Liver (tissue), 9 donors: ENCODE results near the gene SLC7A5. TPM values are rescaled to one million over a fixed set of nuclear protein-coding genes. Genes with fewer than 3 reads are reported as not detected.

Source experiments
- DNase-seq: peaks from one replicate; pipeline ENCODE4 v3.0.0-alpha.2; 2017; ENCODE audit warnings: low spot score
- H3K27ac ChIP-seq, 2 donors: one replicate each; pipeline ENCODE4 v1.7.0; 2013; ENCODE audit warnings: inconsistent platforms in 2 of 2, low read length in 2 of 2, control low read depth in 1 of 2, low read depth in 1 of 2, mild to moderate bottlenecking in 1 of 2
- H3K27me3 ChIP-seq, 4 donors: one replicate each; pipeline versions ENCODE4 v1.6.1 to v1.7.0; 2013; ENCODE audit warnings: low read length in 3 of 4, inconsistent platforms in 1 of 4, mild to moderate bottlenecking in 1 of 4, moderate library complexity in 1 of 4; ENCODE audit not compliant: control insufficient read depth in 4 of 4, insufficient read depth in 4 of 4
- H3K36me3 ChIP-seq, 4 donors: one replicate each; pipeline versions ENCODE4 v1.6.1 to v1.7.0; 2013; ENCODE audit warnings: low read length in 3 of 4, mild to moderate bottlenecking in 3 of 4, low read depth in 1 of 4, moderate library complexity in 1 of 4; ENCODE audit not compliant: control insufficient read depth in 4 of 4, insufficient read depth in 3 of 4
- H3K4me1 ChIP-seq, 4 donors: one replicate each; pipeline versions ENCODE4 v1.6.1 to v1.7.0; 2013; ENCODE audit warnings: low read length in 3 of 4, mild to moderate bottlenecking in 3 of 4, moderate library complexity in 1 of 4; ENCODE audit not compliant: control insufficient read depth in 4 of 4, insufficient read depth in 4 of 4
- H3K4me3 ChIP-seq, 3 donors: one replicate each; pipeline versions ENCODE4 v1.6.1 to v1.7.0; 2013; ENCODE audit warnings: low read length in 3 of 3, control low read depth in 1 of 3, low read depth in 1 of 3, mild to moderate bottlenecking in 1 of 3
- H3K9ac ChIP-seq, 2 donors: one replicate each; pipeline ENCODE4 v1.7.0; 2013; ENCODE audit warnings: low read length in 2 of 2, mild to moderate bottlenecking in 2 of 2, moderate library complexity in 2 of 2, control low read depth in 1 of 2, low read depth in 1 of 2
- H3K9me3 ChIP-seq, 4 donors: one replicate each; pipeline versions ENCODE4 v1.6.1 to v1.7.0; 2013; ENCODE audit warnings: low read length in 3 of 4; ENCODE audit not compliant: control insufficient read depth in 4 of 4
- ATF3 ChIP-seq: IDR thresholded peaks from 2 replicates; pipeline ENCODE4 v1.6.1; 2016; ENCODE audit warnings: antibody characterized with exemption
- EGR1 ChIP-seq, 2 donors: IDR thresholded peaks; 2 replicates each; pipeline ENCODE4 v1.6.1; 2016 to 2018; ENCODE audit warnings: antibody characterized with exemption in 2 of 2, low read depth in 2 of 2
- FOXA1 ChIP-seq: IDR thresholded peaks from 2 replicates; pipeline ENCODE4 v1.6.1; 2016; ENCODE audit warnings: antibody characterized with exemption
- GABPA ChIP-seq, 2 donors: IDR thresholded peaks in 1 of 2; conservative IDR thresholded peaks in 1 of 2; 2 replicates each; pipeline ENCODE4 v1.6.1; 2016; ENCODE audit warnings: antibody characterized with exemption in 2 of 2, mild to moderate bottlenecking in 1 of 2, moderate library complexity in 1 of 2
- HNF4A ChIP-seq, 2 donors: conservative IDR thresholded peaks; 2 replicates each; pipeline ENCODE4 v1.6.1; 2016; ENCODE audit warnings: antibody characterized with exemption in 2 of 2, mild to moderate bottlenecking in 2 of 2
- HNF4G ChIP-seq: IDR thresholded peaks from 2 replicates; pipeline ENCODE4 v1.6.1; 2016; ENCODE audit warnings: antibody characterized with exemption
- JUND ChIP-seq, 2 donors: IDR thresholded peaks; 2 replicates each; pipeline ENCODE4 v1.6.1; 2016; ENCODE audit warnings: antibody characterized with exemption in 2 of 2
- NR2F2 ChIP-seq: IDR thresholded peaks from 2 replicates; pipeline ENCODE4 v1.6.1; 2016; ENCODE audit warnings: antibody characterized with exemption
- RAD21 ChIP-seq, 2 donors: IDR thresholded peaks; 2 replicates each; pipeline ENCODE4 v1.6.1; 2016; ENCODE audit warnings: antibody characterized with exemption in 2 of 2, mild to moderate bottlenecking in 2 of 2
- RXRA ChIP-seq, 2 donors: IDR thresholded peaks; 2 replicates each; pipeline ENCODE4 v1.6.1; 2017 to 2018; ENCODE audit warnings: antibody characterized with exemption in 2 of 2, mild to moderate bottlenecking in 1 of 2
- SP1 ChIP-seq: IDR thresholded peaks from 2 replicates; pipeline ENCODE4 v1.6.1; 2018; ENCODE audit warnings: antibody characterized with exemption, mild to moderate bottlenecking
- TAF1 ChIP-seq: conservative IDR thresholded peaks from 2 replicates; pipeline ENCODE4 v1.6.1; 2016; ENCODE audit warnings: antibody characterized with exemption, mild to moderate bottlenecking
- YY1 ChIP-seq: IDR thresholded peaks from 2 replicates; pipeline ENCODE4 v1.6.1; 2016; ENCODE audit warnings: antibody characterized with exemption, mild to moderate bottlenecking
- ZBTB33 ChIP-seq: IDR thresholded peaks from 2 replicates; pipeline ENCODE4 v1.6.1; 2016; ENCODE audit warnings: antibody characterized with exemption
- WGBS: extraction: QIAGEN DNeasy Blood & Tissue Kit; methylation state at CpG from one replicate; pipeline ENCODE4 v1.1.7; 2013; 5-methylcytosine and 5-hydroxymethylcytosine counted together
- polyA plus RNA-seq, 2 donors: library from polyadenylated mRNA; stranded (reverse) in 1 of 2; unstranded in 1 of 2; fragments of 200-250 nt in 1 of 2; fragments of >200 nt in 1 of 2; fragmentation: Nextera tagmentation in 1 of 2; extraction: Ambion mirVana in 1 of 2; gene quantifications; one replicate each; pipeline versions ENCODE4 v1.2.1 to v1.2.3, GENCODE V29; 2013 to 2015
- total RNA-seq, 2 donors: library from RNA; depleted of rRNA; stranded (reverse); fragments of >200 nt; gene quantifications; one replicate each; pipeline ENCODE4 v1.2.3, GENCODE V29; 2014
- TF ChIP-seq, protein P1 (sequence below): IDR thresholded peaks from 2 replicates; pipeline ENCODE4 v1.6.1; 2016; ENCODE audit warnings: antibody characterized with exemption, mild to moderate bottlenecking
- TF ChIP-seq, protein P2 (sequence below): fragments of 150-350 bp; IDR thresholded peaks from 2 replicates; pipeline ENCODE4 v1.5.1; 2017; ENCODE audit warnings: improper control_type of control experiment, low read depth, low read length; ENCODE audit not compliant: missing input control
- TF ChIP-seq, protein P3 (sequence below): IDR thresholded peaks from 2 replicates; pipeline ENCODE4 v1.6.1; 2016; ENCODE audit warnings: antibody characterized with exemption
- donor health status: healthy.
- donor health status: healthy.
- donor health status: healthy.
- donor health status: healthy.
- donor health status: healthy.

SLC7A5 gene
- total and polyA plus RNA-seq, 4 donors: 4.5 to 66.0 (median 10.6) TPM

- no peak overlapping the region for H3K27ac ChIP-seq
- H3K9me3 ChIP-seq: no peaks in the 10 kb centered on the region
- TF ChIP-seq TAF1 (no peak), NR2F2 (no peak), JUND (IDR thresholded peaks at IDR 0.05) (no peak)
- TF ChIP-seq, protein P1, sequence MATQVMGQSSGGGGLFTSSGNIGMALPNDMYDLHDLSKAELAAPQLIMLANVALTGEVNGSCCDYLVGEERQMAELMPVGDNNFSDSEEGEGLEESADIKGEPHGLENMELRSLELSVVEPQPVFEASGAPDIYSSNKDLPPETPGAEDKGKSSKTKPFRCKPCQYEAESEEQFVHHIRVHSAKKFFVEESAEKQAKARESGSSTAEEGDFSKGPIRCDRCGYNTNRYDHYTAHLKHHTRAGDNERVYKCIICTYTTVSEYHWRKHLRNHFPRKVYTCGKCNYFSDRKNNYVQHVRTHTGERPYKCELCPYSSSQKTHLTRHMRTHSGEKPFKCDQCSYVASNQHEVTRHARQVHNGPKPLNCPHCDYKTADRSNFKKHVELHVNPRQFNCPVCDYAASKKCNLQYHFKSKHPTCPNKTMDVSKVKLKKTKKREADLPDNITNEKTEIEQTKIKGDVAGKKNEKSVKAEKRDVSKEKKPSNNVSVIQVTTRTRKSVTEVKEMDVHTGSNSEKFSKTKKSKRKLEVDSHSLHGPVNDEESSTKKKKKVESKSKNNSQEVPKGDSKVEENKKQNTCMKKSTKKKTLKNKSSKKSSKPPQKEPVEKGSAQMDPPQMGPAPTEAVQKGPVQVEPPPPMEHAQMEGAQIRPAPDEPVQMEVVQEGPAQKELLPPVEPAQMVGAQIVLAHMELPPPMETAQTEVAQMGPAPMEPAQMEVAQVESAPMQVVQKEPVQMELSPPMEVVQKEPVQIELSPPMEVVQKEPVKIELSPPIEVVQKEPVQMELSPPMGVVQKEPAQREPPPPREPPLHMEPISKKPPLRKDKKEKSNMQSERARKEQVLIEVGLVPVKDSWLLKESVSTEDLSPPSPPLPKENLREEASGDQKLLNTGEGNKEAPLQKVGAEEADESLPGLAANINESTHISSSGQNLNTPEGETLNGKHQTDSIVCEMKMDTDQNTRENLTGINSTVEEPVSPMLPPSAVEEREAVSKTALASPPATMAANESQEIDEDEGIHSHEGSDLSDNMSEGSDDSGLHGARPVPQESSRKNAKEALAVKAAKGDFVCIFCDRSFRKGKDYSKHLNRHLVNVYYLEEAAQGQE: no peak
- TF ChIP-seq, protein P2, sequence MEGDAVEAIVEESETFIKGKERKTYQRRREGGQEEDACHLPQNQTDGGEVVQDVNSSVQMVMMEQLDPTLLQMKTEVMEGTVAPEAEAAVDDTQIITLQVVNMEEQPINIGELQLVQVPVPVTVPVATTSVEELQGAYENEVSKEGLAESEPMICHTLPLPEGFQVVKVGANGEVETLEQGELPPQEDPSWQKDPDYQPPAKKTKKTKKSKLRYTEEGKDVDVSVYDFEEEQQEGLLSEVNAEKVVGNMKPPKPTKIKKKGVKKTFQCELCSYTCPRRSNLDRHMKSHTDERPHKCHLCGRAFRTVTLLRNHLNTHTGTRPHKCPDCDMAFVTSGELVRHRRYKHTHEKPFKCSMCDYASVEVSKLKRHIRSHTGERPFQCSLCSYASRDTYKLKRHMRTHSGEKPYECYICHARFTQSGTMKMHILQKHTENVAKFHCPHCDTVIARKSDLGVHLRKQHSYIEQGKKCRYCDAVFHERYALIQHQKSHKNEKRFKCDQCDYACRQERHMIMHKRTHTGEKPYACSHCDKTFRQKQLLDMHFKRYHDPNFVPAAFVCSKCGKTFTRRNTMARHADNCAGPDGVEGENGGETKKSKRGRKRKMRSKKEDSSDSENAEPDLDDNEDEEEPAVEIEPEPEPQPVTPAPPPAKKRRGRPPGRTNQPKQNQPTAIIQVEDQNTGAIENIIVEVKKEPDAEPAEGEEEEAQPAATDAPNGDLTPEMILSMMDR: no peak
- TF ChIP-seq, protein P3, sequence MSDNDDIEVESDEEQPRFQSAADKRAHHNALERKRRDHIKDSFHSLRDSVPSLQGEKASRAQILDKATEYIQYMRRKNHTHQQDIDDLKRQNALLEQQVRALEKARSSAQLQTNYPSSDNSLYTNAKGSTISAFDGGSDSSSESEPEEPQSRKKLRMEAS: no peak
- no peak overlapping the region for H3K9ac ChIP-seq
- no peaks in the 10 kb centered on the region for H3K27me3 ChIP-seq
- 91% methylated on average over 23 of the region's 23 CpGs for WGBS
- H3K4me3 ChIP-seq: no peak overlapping the region
- H3K4me1 ChIP-seq: peaks cover 2 to 31% (median 21%) of the 10 kb centered on the region in 4 donors
- H3K36me3 ChIP-seq: peaks cover 9 to 33% (median 13%) of the 10 kb centered on the region in 4 donors
- no peak for DNase-seq
These were observed 35.2 kb downstream of the SLC7A5 start for GRCh38 chr16:87834005-87834667.

GRCh38 chr16:87833548-87833947, 35.8 kb downstream of the SLC7A5 start:
- no peak overlapping the region for H3K27ac ChIP-seq
- H3K4me3 ChIP-seq: no peak overlapping the region
- H3K4me1 ChIP-seq: peaks cover 2 to 25% (median 15%) of the 10 kb centered on the region in 4 donors
- H3K27me3 ChIP-seq: no peaks in the 10 kb centered on the region
- H3K36me3 ChIP-seq: peaks cover 9 to 33% (median 13%) of the 10 kb centered on the region in 4 donors
- H3K9ac ChIP-seq: no peak overlapping the region
- no peaks in the 10 kb centered on the region for H3K9me3 ChIP-seq
- DNase-seq: no peak
- WGBS: 98% methylated on average over 16 of the region's 16 CpGs
- TF ChIP-seq, protein P1: no peak
- TF ChIP-seq RAD21 (IDR thresholded peaks at IDR 0.05) (no peak), EGR1 (IDR thresholded peaks at IDR 0.05; ENCODE audit: low read depth in 2 of 2) (no peak), FOXA1 (no peak), GABPA (IDR thresholded peaks at IDR 0.05 in 1 of 2, conservative IDR thresholded peaks at IDR 0.05 in 1 of 2) (no peak), HNF4A (conservative IDR thresholded peaks at IDR 0.05) (no peak), YY1 (no peak), HNF4G (no peak), ATF3 (no peak), SP1 (no peak), RXRA (IDR thresholded peaks at IDR 0.05) (no peak), ZBTB33 (no peak)
- TF ChIP-seq, protein P3: no peak
- TF ChIP-seq, protein P2: no peak
